Skeletal muscle cell (primary cell): Measurements from ENCODE around the gene ARHGEF6.

ENCODE experiments used
- DNase-seq: peaks from one replicate; pipeline ENCODE4 v3.0.0-alpha.2; 2010; ENCODE audit warnings: low read depth
- H3K4me3 ChIP-seq: 2 replicates; pipeline ENCODE4 v1.5.1; 2011; ENCODE audit warnings: low read depth, mild to moderate bottlenecking, control low read depth, low read length, moderate library complexity

Gene ARHGEF6

GRCh38 chrX:136752346-136752745 is 28.4 kb downstream of the ARHGEF6 start:
- DNase-seq, result no peak
- H3K4me3 ChIP-seq, result no peak overlapping the region

GRCh38 chrX:136750364-136750763 is 30.4 kb downstream of the ARHGEF6 start:
- no peak overlapping the region for H3K4me3 ChIP-seq
- no peak for DNase-seq

DNA sequence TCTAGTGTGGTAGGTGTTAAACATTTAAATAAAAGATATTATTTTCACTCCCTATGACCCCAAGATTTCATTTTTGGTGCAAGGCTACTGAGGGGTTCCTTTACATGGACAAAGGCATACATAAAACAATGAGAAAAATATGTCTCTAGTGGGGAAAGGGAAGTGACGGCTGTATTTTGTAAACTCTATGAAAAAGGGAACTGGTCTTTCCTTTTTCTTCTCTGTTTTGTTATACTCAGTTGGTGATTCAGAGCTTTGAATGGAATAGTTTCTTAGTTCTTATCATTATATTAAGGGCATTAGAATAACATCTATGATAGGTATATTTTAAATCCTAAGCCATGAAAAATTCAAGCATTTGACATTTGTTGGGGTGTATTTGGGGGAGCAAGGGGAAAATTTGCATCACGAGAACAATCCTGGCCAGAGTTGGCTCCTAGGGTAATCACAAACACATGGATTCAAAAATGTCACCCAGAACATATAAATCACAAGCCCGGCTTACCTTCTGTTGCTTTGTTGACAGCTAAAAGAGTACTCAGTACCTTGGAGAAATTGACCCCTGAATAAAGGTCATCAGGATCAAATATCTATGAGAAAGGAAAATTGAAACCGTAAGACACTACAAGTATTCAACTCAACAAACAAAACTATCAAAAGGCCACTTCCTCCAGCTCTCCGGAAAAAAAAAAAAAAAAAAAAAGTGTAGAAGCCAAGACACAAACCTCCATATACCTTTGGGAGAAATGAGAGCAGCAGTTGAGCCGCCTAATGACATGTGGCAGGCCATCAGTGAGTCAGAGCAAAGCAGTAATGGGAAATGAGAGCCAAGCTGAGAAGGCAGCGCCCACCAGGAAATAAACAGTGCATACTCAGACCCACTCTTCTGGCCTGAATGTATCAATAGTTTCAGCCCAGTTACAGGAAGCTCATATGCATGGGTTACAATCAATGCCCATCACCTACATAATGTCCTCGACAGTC is 33.4 kb downstream of the ARHGEF6 start:
- H3K4me3 ChIP-seq, result no peak overlapping the region
- DNase-seq, result no peak

DNA sequence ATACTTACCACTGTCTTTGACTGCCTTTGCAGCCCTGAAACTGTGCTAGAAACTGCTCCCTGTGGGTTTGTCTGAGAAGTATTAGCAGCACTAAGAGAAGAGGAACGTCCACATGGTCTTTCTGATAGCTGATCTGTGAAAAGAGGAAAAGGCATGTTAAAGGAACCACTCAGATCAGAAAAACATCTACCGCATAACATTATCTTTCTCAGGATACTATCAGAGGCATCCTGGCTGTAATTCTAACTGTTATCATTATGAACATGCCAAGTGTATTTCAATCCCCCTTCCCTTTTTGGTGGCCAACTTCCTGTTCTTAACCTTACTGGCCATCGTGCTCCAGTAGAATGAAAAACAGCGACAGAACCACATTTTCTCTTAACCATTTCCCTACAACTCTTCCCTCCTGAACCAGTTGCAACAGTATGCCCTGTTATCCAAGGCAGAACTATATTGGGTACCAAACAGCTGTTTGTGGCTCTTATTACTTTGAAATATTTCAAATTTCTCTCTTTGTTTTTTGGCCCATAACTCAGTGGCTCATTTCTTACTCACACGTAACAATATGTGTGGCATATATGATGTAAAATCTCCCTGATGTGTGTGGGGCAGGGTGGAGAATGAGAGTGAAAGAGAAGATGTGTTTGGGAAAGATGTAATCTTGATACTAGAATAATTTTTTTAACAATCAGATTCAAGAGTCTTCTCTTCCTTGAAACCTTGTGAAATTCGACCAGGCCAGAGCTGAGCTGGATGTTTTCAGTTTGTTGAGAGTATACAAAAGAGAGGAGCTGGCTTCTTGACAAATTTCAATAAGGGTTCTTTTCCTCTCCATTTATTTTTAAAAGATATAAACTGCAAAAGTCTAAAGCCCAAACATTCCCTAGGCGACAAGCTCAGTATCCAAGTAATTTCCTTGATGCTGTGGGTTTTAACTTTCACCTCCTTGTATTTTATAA is 35.2 kb downstream of the ARHGEF6 start:
- no peak overlapping the region for H3K4me3 ChIP-seq
- DNase-seq, result no peak

DNA sequence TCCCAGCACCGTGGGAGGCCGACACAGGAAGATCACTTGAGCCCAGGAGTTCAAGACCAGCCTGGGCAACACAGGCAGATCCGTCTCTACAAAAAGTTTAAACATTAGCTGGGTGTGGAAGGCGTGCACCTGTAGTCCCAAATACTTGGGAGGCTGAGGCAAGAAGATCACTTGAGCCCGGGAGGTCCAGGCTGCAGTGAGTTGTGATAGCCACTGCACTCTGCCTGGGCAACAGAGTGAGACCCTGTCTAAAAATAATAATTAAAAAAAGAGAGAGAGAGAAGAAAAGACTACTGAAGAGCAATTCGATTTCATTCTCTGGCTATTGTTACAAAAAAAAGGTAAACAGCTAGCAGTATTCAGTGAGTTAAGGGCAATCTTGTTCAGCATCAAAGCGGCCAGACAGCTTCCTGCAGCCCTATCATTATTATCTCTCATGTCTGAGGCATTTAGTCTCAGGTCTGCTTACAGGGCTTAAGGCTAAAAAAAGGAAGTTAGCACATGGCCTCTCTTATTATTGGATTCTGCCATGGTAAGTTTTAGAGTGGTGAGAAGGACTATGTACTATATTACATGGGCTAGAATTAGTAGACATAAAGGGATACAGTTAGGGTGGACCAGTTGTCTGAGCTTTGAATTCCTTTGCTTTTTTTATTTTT is 37.9 kb downstream of the ARHGEF6 start:
- no peak for DNase-seq
- no peak overlapping the region for H3K4me3 ChIP-seq

GRCh38 chrX:136738049-136738729 is 42.5 kb downstream of the ARHGEF6 start:
- no peak overlapping the region for H3K4me3 ChIP-seq
- no peak for DNase-seq

- DNase-seq, result no peak
- no peak overlapping the region for H3K4me3 ChIP-seq
These were observed 44.0 kb downstream of the ARHGEF6 start for GRCh38 chrX:136736690-136737089.

DNA sequence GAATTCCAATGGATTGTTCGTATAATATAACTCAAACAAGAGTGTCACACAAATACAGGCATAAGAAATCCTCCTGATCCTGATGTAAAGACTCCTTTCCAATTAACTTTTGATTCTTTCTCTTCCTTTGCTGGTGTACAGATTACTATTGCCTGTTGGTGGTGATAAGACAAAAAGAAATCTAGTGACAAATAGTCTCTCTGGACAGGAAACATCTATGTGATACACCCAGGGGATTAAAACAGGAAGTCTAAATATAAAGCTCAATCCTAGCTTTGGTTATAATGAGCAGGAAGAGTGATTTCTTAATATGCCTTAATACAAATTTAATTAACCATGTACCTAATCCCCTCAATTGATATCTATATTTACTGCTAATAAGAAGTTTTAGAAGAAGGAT is 45.1 kb downstream of the ARHGEF6 start:
- no peak overlapping the region for H3K4me3 ChIP-seq
- DNase-seq, result no peak

- no peak overlapping the region for H3K4me3 ChIP-seq
- DNase-seq, result no peak
These were observed 47.1 kb downstream of the ARHGEF6 start for GRCh38 chrX:136733613-136734012.

DNA sequence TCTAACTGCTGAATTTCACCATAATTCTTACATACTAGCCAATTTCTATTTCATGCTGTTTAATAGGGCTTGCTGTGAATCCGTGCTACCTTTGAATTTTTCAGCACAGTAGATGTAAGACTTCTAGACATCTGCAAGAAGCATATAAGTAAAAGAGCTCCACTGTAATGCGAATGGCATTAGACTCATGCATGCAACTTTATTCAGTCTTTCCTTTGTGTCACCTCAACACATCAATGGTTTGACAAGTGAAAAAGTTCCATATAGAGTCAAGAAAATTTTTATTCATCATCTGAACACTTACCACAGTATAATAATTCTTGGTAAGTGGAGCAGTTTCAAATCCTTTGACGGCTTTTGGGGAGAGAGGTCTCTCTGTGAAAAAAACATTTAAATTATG is 48.9 kb downstream of the ARHGEF6 start:
- H3K4me3 ChIP-seq, result no peak overlapping the region
- DNase-seq, result no peak

- no peak overlapping the region for H3K4me3 ChIP-seq
- DNase-seq, result no peak
These were observed 49.4 kb downstream of the ARHGEF6 start for GRCh38 chrX:136731207-136731782.

DNA sequence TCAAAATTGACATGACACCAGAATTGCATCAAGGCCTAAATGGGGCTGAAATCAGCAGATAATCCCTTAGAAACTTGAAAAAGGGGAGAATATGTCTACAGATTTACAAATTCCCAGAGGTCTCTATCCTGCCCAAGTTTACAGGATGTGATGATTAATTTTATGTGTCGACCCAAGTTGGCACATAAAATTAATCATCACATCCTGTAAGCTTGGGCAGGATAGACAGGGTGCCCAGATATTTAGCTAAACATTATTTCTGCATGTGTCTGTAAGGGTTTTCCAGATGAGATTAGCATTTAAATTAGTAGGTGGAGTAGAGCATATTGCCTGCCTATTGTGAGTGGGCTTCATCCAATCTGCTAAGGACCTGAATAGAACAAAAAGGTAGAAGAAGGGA is 52.3 kb downstream of the ARHGEF6 start:
- no peak overlapping the region for H3K4me3 ChIP-seq
- DNase-seq, result no peak

DNA sequence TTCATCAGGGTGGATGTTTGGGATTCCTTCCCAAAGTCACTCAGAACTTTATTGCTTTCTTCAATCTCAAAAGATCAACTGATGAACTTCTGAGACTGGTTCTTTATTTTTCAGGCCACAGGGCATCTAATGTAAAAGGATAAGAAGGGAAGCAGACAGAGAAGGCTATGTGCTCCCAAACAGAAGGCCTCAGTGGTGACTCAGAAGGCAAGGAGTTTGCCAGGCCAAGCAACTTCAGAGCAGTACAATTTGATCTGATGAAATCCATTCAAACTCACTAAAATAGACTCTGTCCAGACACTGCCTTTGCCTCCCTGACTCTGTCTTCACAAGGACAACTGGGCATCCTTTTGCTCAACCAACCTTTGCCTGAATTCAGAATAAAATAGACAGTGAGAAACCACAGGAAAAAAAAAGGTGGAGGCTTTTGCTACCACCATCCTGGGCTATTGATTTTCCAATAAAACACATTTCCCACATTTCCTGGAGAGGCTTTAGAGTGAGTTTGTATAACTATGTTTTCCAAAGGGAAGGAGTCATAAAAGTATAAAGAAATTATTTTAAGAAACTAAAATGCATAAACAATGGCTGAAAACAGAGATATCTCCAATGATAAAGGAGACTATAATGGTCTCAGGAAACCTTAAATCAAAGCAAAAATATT is 55.2 kb downstream of the ARHGEF6 start:
- DNase-seq, result peak; percentile 51
- no peak overlapping the region for H3K4me3 ChIP-seq

- DNase-seq, result no peak
- no peak overlapping the region for H3K4me3 ChIP-seq
These were observed 62.6 kb downstream of the ARHGEF6 start for GRCh38 chrX:136718091-136718490.

DNA sequence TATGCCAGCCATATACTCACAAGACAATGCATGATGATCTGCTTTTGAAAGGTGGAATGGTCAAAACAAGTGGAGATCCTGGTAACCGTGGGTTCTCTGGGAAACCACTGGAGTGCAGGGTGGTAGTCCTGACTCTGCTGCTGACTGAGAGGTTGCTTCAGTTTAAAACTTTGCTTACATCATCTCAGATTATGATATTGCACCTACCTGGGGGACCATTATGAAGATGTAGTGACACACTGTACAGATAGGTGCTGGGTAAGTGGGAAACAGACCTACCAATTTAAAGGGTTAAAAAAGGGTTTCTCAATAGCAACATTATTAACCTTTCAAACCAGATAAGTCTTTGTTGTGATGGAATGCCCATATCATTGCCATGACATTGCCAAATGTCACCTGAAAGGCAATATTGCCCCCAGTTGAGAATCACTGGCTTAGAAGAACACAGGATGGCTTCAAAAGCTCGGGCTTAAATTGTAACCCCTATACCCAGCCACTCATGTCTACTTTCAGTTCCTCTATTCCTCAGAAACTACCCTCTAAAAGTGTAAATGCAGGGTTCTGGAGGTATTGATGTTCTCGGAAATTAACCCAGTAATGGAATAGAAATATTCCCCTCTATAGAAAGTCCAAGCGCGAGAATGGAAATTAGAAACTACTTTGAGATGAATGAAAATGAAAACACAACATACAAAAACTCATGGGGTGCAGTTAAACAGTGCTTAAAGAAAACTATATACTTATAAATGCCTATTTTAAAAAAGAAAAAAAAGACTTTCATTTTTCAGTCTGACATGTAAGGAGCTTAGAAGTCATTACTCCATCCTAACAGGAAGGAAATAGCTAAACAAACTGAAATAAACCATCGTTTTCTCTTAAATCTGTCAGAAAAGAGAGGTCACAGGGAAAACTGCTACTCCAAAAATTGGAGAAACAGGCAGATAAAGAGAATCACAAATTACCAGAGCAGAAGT is 65.8 kb downstream of the ARHGEF6 start:
- DNase-seq, result no peak
- no peak overlapping the region for H3K4me3 ChIP-seq

DNA sequence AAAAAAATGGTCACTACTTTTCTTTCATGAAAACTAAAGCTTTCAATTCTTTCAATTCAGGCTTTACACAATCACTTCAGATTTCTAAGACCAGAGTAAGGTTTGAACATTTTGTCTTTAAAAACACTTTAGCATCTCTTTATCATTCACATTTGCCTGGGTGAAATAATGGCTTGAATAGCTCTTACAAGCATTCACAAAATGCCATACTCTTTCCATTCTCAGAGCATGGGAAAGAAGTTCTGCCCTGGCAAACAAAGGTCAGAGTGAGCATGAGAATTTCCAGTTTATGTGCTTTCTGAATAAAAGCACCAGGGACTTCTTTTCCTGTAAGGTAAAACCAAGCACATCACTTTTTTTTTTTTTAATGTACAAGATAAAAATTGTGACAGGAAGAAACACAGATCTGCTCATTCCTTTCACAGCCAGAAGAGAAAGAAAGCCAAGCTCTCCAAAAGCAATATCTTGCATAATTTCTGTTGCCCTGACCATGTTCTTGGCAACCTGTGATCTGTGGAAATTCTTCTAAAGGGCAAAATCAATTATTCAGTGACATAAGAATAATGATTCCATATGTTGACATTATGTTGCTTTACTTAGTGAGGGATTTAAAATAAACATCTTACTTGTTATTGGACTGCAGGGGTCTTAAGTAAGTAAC is 68.0 kb downstream of the ARHGEF6 start:
- no peak overlapping the region for H3K4me3 ChIP-seq
- DNase-seq, result no peak

DNA sequence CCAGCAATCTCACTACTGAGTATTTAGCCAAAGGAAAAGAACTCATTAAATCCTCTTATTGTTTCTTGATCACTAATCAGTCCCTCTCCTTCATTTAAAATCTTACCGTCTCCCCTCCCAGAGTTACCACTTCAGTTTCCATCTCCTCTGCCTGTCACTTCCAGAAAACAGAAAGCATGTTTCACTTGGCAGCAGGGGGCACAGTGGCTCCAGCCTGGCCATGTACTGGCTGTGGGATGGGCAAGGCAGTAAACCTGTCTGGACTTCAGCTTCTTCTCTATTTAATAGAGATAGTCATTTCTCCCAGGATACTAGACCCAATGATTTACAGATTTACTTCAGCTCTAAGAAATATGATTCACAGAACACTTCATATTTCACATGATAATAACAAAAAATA is 69.6 kb downstream of the ARHGEF6 start:
- no peak overlapping the region for H3K4me3 ChIP-seq
- DNase-seq, result no peak
